ENCODE data around the gene TOMM20. TPM values are rescaled to one million over a fixed set of nuclear protein-coding genes. Genes with fewer than 3 reads are reported as not detected.

TOMM20 gene
- total and polyA plus RNA-seq, 9 of the 15 experiments (the other 6 are each of a cell fraction or from before 2014, with no cell fraction given), result 70.6 to 334 (median 159) TPM

DNA sequence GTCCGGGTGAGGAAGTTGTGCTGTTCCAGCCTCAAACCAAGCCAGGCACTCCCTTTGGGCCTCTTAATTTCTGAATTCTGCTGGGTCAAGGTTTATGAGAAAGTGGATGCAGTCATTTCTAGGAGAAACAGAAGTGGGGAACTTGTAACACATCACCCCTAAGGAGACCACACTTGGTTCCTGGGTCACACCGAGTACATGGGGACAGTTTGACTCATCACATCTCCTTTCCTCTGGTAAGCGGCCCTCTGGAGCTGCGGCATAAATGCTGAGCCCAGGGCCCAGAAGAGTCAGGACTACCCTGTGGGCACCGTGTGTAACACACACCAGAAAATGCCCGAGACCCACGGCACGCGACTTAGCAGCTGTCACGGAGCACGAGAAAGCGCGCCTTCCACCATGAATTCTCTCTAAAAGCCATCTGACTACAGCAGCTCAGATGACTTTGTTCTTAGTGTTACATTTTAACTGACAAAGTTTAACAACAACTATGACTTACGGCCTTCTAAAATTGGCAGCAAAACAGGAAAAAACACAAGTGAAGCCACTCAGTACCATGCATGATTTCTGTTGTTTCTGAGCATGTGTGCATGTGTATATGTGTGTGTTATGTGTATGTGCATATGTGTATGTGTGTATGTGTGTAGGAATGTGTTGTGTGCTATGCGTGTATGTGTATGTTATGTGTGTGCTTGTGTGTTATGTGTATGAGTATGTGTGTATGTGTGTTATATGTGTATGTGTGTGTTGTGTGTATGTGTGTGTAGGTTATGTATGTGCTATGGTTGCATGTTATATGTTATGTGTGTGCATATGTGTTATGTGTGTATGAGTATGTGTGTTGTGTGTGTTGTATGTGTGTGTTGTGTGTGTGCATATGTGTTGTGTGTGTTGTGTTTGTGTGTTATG is 50.8 kb downstream of the TOMM20 start (continued):
- TF ChIP-seq NFIC (IDR thresholded peaks at IDR 0.05), result 0 out of 2 replicates have a peak, but pooled peaks have one; percentile 27
- no peak for TF ChIP-seq JUN (IDR thresholded peaks at IDR 0.05; ENCODE audit: borderline replicate concordance, low read depth, low read length)
- TF ChIP-seq JUN (CRISPR knock-in tag; IDR thresholded peaks at IDR 0.05; ENCODE audit: borderline replicate concordance), result no peak
- 0 out of 2 replicates have a peak, but pooled peaks have one; percentile 39 for TF ChIP-seq ARID1B (IDR thresholded peaks at IDR 0.05)
- no peak for TF ChIP-seq KDM4B (IDR thresholded peaks at IDR 0.05; ENCODE audit: borderline replicate concordance in 2 of 2, low read depth in 1 of 2)
- no peak for TF ChIP-seq ETV6 (IDR thresholded peaks at IDR 0.05; ENCODE audit: borderline replicate concordance in 1 of 2, low read depth in 2 of 2, low read length in 1 of 2)
- no peak for TF ChIP-seq ETV6 (CRISPR knock-in tag; IDR thresholded peaks at IDR 0.05; ENCODE audit: borderline replicate concordance)
- no peak for TF ChIP-seq STAG1 (CRISPR knock-in tag; IDR thresholded peaks at IDR 0.05; ENCODE audit: borderline replicate concordance)
- 0 out of 2 replicates have a peak, but pooled peaks have one; percentile 11 for TF ChIP-seq SMARCE1 (IDR thresholded peaks at IDR 0.05)
- TF ChIP-seq MEF2A (IDR thresholded peaks at IDR 0.05; ENCODE audit: control insufficient read depth, low read depth, low read length), result no peak
- TF ChIP-seq, protein P1, sequence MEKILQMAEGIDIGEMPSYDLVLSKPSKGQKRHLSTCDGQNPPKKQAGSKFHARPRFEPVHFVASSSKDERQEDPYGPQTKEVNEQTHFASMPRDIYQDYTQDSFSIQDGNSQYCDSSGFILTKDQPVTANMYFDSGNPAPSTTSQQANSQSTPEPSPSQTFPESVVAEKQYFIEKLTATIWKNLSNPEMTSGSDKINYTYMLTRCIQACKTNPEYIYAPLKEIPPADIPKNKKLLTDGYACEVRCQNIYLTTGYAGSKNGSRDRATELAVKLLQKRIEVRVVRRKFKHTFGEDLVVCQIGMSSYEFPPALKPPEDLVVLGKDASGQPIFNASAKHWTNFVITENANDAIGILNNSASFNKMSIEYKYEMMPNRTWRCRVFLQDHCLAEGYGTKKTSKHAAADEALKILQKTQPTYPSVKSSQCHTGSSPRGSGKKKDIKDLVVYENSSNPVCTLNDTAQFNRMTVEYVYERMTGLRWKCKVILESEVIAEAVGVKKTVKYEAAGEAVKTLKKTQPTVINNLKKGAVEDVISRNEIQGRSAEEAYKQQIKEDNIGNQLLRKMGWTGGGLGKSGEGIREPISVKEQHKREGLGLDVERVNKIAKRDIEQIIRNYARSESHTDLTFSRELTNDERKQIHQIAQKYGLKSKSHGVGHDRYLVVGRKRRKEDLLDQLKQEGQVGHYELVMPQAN (IDR thresholded peaks at IDR 0.05; ENCODE audit: borderline replicate concordance), result peak; percentile 91
- TF ChIP-seq TAF7 (tag; IDR thresholded peaks at IDR 0.05), result no peak
- TF ChIP-seq STAT5A (IDR thresholded peaks at IDR 0.05; ENCODE audit: borderline replicate concordance, low read length), result no peak
- no peak for TF ChIP-seq ZNF212 (CRISPR knock-in tag; IDR thresholded peaks at IDR 0.05)
- 0 out of 2 replicates have a peak, but pooled peaks have one; percentile 58 for TF ChIP-seq ZC3H8 (IDR thresholded peaks at IDR 0.05)
- no peak for TF ChIP-seq SAFB (IDR thresholded peaks at IDR 0.05; ENCODE audit: borderline replicate concordance, low read depth, low read length)
- no peak for TF ChIP-seq GATAD2B (IDR thresholded peaks at IDR 0.05; ENCODE audit: borderline replicate concordance)
- TF ChIP-seq CHD1 (IDR thresholded peaks at IDR 0.05; ENCODE audit: low read length), result no peak
- TF ChIP-seq FIP1L1 (IDR thresholded peaks at IDR 0.05; ENCODE audit: low read depth, low read length, poor library complexity, severe bottlenecking), result no peak
- TF ChIP-seq POLR2AphosphoS5 (IDR thresholded peaks at IDR 0.05; ENCODE audit: control insufficient read depth, insufficient read depth, low read depth, low read length), result no peak
- no peak for TF ChIP-seq BRCA1 (IDR thresholded peaks at IDR 0.05)
- no peak for TF ChIP-seq BRCA1 (CRISPR knock-in tag; IDR thresholded peaks at IDR 0.05)
- no peak for TF ChIP-seq ZNF444 (CRISPR knock-in tag; IDR thresholded peaks at IDR 0.05)
- no peak for TF ChIP-seq E2F3 (CRISPR knock-in tag; IDR thresholded peaks at IDR 0.05)
- TF ChIP-seq ZNF445 (CRISPR knock-in tag; IDR thresholded peaks at IDR 0.05; ENCODE audit: low read depth), result no peak
- no peak for TF ChIP-seq NR2F6 (CRISPR knock-in tag; IDR thresholded peaks at IDR 0.05)
- peak; percentile 96 for TF ChIP-seq THRAP3 (IDR thresholded peaks at IDR 0.05; ENCODE audit: borderline replicate concordance)
- no peak; the same call in 1 of the 2 replicates for TF ChIP-seq DNMT1 (IDR thresholded peaks at IDR 0.05)
- TF ChIP-seq CTBP1 (IDR thresholded peaks at IDR 0.05; ENCODE audit: borderline replicate concordance), result no peak
- TF ChIP-seq HDAC8 (tag; IDR thresholded peaks at IDR 0.05), result no peak
